H1 (cell line): Measurements from ENCODE around the gene RAB3C. TPM values are rescaled to one million over a fixed set of nuclear protein-coding genes. Genes with fewer than 3 reads are reported as not detected.

Experiments used
- CTCF ChIA-PET: fragments of 300-600 bp; sonication (Branson Sonifier 250); formaldehyde crosslinking; loops from one replicate; lab custom pipeline; 2021; ENCODE audit not compliant: partially characterized antibody; lab: Charles Lee
- POLR2A ChIA-PET: fragments of 300-600 bp; sonication (Branson Sonifier 250); formaldehyde crosslinking; loops from one replicate; lab custom pipeline; 2021; ENCODE audit warnings: inconsistent platforms; ENCODE audit not compliant: partially characterized antibody; lab: Charles Lee
- DNase-seq, 2 experiments: peaks; one replicate each; pipeline versions ENCODE4 v3.0.0 to v3.0.0-alpha.2; 2010 to 2022; ENCODE audit warnings: low spot score in 2 of 2, low read depth in 1 of 2, mixed read lengths in 1 of 2
- FAIRE-seq: peaks from 2 replicates; lab custom pipeline; 2011; peaks lifted over from hg19 to GRCh38; lab: Jason Lieb, UNC
- H2AFZ ChIP-seq: 2 replicates; pipeline ENCODE4 v1.8.1; 2012; ENCODE audit warnings: low read length, inconsistent platforms
- H2AK5ac ChIP-seq: 2 replicates; pipeline ENCODE4 v1.6.1; 2013; ENCODE audit warnings: low read depth, low read length
- H2BK120ac ChIP-seq: replicated peaks from 2 replicates; pipeline ENCODE3; 2013; ENCODE audit warnings: low read depth, low read length, inconsistent platforms
- H2BK12ac ChIP-seq: 2 replicates; pipeline ENCODE4 v1.6.1; 2013; ENCODE audit warnings: low read depth, low read length
- H2BK15ac ChIP-seq: 2 replicates; pipeline ENCODE4 v1.6.1; 2013; ENCODE audit warnings: low read length
- H2BK20ac ChIP-seq: 2 replicates; pipeline ENCODE4 v1.6.1; 2013; ENCODE audit warnings: low read length
- H2BK5ac ChIP-seq: 2 replicates; pipeline ENCODE4 v1.6.1; 2013; ENCODE audit warnings: low read depth, low read length
- H3K14ac ChIP-seq: 2 replicates; pipeline ENCODE4 v1.6.1; 2013; ENCODE audit warnings: inconsistent platforms; ENCODE audit not compliant: insufficient read length
- H3K18ac ChIP-seq: 2 replicates; pipeline ENCODE4 v1.6.1; 2013; ENCODE audit warnings: low read length; ENCODE audit errors: extremely low read depth
- H3K23ac ChIP-seq: 2 replicates; pipeline ENCODE4 v1.6.1; 2013; ENCODE audit warnings: inconsistent platforms; ENCODE audit not compliant: insufficient read length
- H3K23me2 ChIP-seq: 2 replicates; pipeline ENCODE4 v1.6.1; 2013; ENCODE audit warnings: low read depth, low read length
- H3K27ac ChIP-seq: 2 replicates; pipeline ENCODE4 v1.6.1; 2011; ENCODE audit warnings: low read depth, low read length, inconsistent platforms
- H3K27me3 ChIP-seq, 4 experiments: replicated peaks in 1 of 4; 1 replicate in 1 of 4; 2 replicates in 3 of 4; pipeline versions ENCODE4 v1.6.1 to v1.8.1; 2011 to 2013; ENCODE audit warnings: low read length in 3 of 4, mild to moderate bottlenecking in 3 of 4, inconsistent platforms in 2 of 4, mixed read lengths in 2 of 4, moderate library complexity in 1 of 4; ENCODE audit not compliant: control insufficient read depth in 3 of 4, insufficient read depth in 3 of 4; ENCODE audit errors: extremely low read depth in 1 of 4
- H3K36me3 ChIP-seq, 4 experiments: 2 replicates each; pipeline versions ENCODE4 v1.6.1 to v1.8.1; 2011 to 2013; ENCODE audit warnings: mild to moderate bottlenecking in 4 of 4, low read length in 3 of 4, moderate library complexity in 2 of 4, control low read depth in 1 of 4, inconsistent platforms in 1 of 4; ENCODE audit not compliant: insufficient read depth in 4 of 4, control insufficient read depth in 2 of 4
- H3K4ac ChIP-seq: replicated peaks from 2 replicates; pipeline ENCODE3; 2013; ENCODE audit warnings: low read length, low read depth, mixed read lengths, inconsistent platforms; ENCODE audit not compliant: insufficient read length
- H3K4me1 ChIP-seq, 4 experiments: replicated peaks in 1 of 4; 1 replicate in 1 of 4; 2 replicates in 3 of 4; pipeline versions ENCODE4 v1.6.1 to v1.8.1; 2011 to 2013; ENCODE audit warnings: low read length in 3 of 4, inconsistent platforms in 2 of 4, mixed read lengths in 1 of 4; ENCODE audit not compliant: insufficient read depth in 4 of 4, control insufficient read depth in 3 of 4
- H3K4me2 ChIP-seq, 2 experiments: 2 replicates each; pipeline versions ENCODE4 v1.6.1 to v1.8.1; 2011 to 2013; ENCODE audit warnings: low read depth in 2 of 2, low read length in 2 of 2, control low read depth in 1 of 2, inconsistent platforms in 1 of 2, mild to moderate bottlenecking in 1 of 2; ENCODE audit not compliant: insufficient read depth in 1 of 2
- H3K4me3 ChIP-seq, 4 experiments: fragments of 200-600, 300-600 bp in 1 of 4; sonication (generic), shearing (Covaris generic), sonication (Bioruptor Twin) in 1 of 4; 2 replicates each; pipeline versions ENCODE4 v1.5.1 to v1.8.1; 2011 to 2016; ENCODE audit warnings: low read length in 4 of 4, low read depth in 3 of 4, control low read depth in 2 of 4, inconsistent platforms in 2 of 4, mild to moderate bottlenecking in 2 of 4, mixed read lengths in 1 of 4, moderate library complexity in 1 of 4; ENCODE audit not compliant: insufficient read depth in 2 of 4; ENCODE audit errors: extremely low read depth in 1 of 4
- H3K56ac ChIP-seq: replicated peaks from 2 replicates; pipeline ENCODE3; 2013; ENCODE audit warnings: low read depth, mild to moderate bottlenecking, mixed read lengths, low read length, inconsistent platforms; ENCODE audit not compliant: insufficient read length
- H3K79me1 ChIP-seq: 2 replicates; pipeline ENCODE4 v1.6.1; 2013; ENCODE audit warnings: low read depth, low read length, control low read depth
- H3K79me2 ChIP-seq, 2 experiments: 2 replicates each; pipeline versions ENCODE4 v1.6.1 to v1.8.1; 2012 to 2013; ENCODE audit warnings: low read length in 2 of 2, mild to moderate bottlenecking in 2 of 2, inconsistent platforms in 1 of 2; ENCODE audit not compliant: insufficient read depth in 2 of 2, control insufficient read depth in 1 of 2
- H3K9ac ChIP-seq, 4 experiments: replicated peaks in 1 of 4; 1 replicate in 1 of 4; 2 replicates in 3 of 4; pipeline versions ENCODE4 v1.6.1 to v1.8.1; 2011 to 2013; ENCODE audit warnings: low read depth in 3 of 4, low read length in 3 of 4, control low read depth in 2 of 4, mild to moderate bottlenecking in 2 of 4, moderate library complexity in 2 of 4, inconsistent platforms in 1 of 4; ENCODE audit errors: extremely low read depth in 1 of 4
- H3K9me3 ChIP-seq, 2 experiments: 2 replicates each; pipeline versions ENCODE4 v1.6.1 to v1.8.1; 2012 to 2013; ENCODE audit warnings: mild to moderate bottlenecking in 2 of 2, moderate library complexity in 2 of 2, control low read depth in 1 of 2, inconsistent platforms in 1 of 2, low read depth in 1 of 2, low read length in 1 of 2, mixed read lengths in 1 of 2; ENCODE audit not compliant: insufficient read depth in 2 of 2
- H4K20me1 ChIP-seq, 2 experiments: replicated peaks in 1 of 2; 2 replicates each; pipeline versions ENCODE3 to v1.8.1; 2011 to 2013; ENCODE audit warnings: inconsistent platforms in 2 of 2, low read length in 2 of 2, mild to moderate bottlenecking in 1 of 2; ENCODE audit not compliant: insufficient read depth in 2 of 2, control insufficient read depth in 1 of 2
- H4K5ac ChIP-seq: 2 replicates; pipeline ENCODE4 v1.6.1; 2013; ENCODE audit warnings: low read length, low read depth, mixed read lengths, inconsistent platforms; ENCODE audit not compliant: insufficient read length
- H4K8ac ChIP-seq: 2 replicates; pipeline ENCODE4 v1.8.0; 2013; ENCODE audit warnings: mild to moderate bottlenecking, moderate library complexity, low read length, inconsistent platforms; ENCODE audit not compliant: insufficient read depth; ENCODE audit errors: extremely low read depth
- H4K91ac ChIP-seq: replicated peaks from 2 replicates; pipeline ENCODE3; 2013; ENCODE audit warnings: low read length, mixed read lengths, inconsistent platforms; ENCODE audit not compliant: insufficient read length
- ATF2 ChIP-seq: IDR thresholded peaks from 2 replicates; pipeline ENCODE4 v1.6.1; 2012; ENCODE audit warnings: low read length, inconsistent platforms
- EZH2 ChIP-seq: fragments of 200-600 bp; sonication (generic); IDR thresholded peaks from 2 replicates; pipeline ENCODE4 v1.7.1; 2012; ENCODE audit warnings: low read depth, mild to moderate bottlenecking, moderate library complexity, low read length, inconsistent platforms; ENCODE audit not compliant: severe bottlenecking
- MAX ChIP-seq: IDR thresholded peaks from 2 replicates; pipeline ENCODE4 v1.6.1; 2012; ENCODE audit warnings: inconsistent platforms
- POLR2A ChIP-seq, 2 experiments: IDR thresholded peaks; 1 replicate in 1 of 2; 2 replicates in 1 of 2; pipeline ENCODE4 v1.6.1; 2011; ENCODE audit warnings: low read depth in 2 of 2, low read length in 2 of 2, mild to moderate bottlenecking in 2 of 2; ENCODE audit errors: control extremely low read depth in 1 of 2
- SAP30 ChIP-seq: fragments of 300-600 bp; sonication (generic); IDR thresholded peaks from 2 replicates; pipeline ENCODE4 v1.7.1; 2012; ENCODE audit warnings: low read length, moderate library complexity, mild to moderate bottlenecking, inconsistent platforms; ENCODE audit not compliant: insufficient read depth, insufficient replicate concordance
- WGBS, 2 experiments: shearing (Covaris generic) in 1 of 2; methylation state at CpG; one replicate each; pipeline versions ENCODE4 v1.1.6 to v1.1.7; 2013 to 2015; ENCODE audit warnings: low lambda C conversion rate in 2 of 2, mixed read lengths in 2 of 2, inconsistent platforms in 1 of 2, low coverage in 1 of 2, missing lambda C conversion rate in 1 of 2; ENCODE audit not compliant: insufficient replicate concordance in 2 of 2, insufficient coverage in 1 of 2, insufficient read length in 1 of 2; ENCODE audit errors: extremely low coverage in 1 of 2, missing lambda C conversion rate in 1 of 2; 5-methylcytosine and 5-hydroxymethylcytosine counted together
- polyA plus RNA-seq, 7 experiments: library from polyadenylated mRNA; depleted of rRNA in 3 of 7; stranded (reverse) in 5 of 7; unstranded in 2 of 7; fragments of >200 nt in 5 of 7; fragments of 200-250 nt in 2 of 7; gene quantifications; 1 replicate in 5 of 7; 2 replicates in 1 of 7; 4 replicates in 1 of 7; pipeline versions ENCODE4 v1.2.1 to v1.2.3, GENCODE V29; 2011 to 2013; ENCODE audit warnings: missing spikeins in 2 of 7, mixed read lengths in 2 of 7
- total RNA-seq: library from RNA; stranded (reverse); fragmentation: NEBNext Ultra II Directional; extraction: Animal tissue kit (Norgen Biotek cat#: 25700); gene quantifications from 2 replicates; pipeline ENCODE4 v1.2.1, GENCODE V29; 2021

Gene RAB3C
- total and polyA plus RNA-seq, 2 of the 8 experiments (the other 6 are each of a cell fraction or from before 2014, with no cell fraction given), result 14.7 to 18.3 TPM

GRCh38 chr5:58775701-58776262 lies 192.9 kb downstream of the RAB3C start:
- no peak overlapping the region for H3K4me2 ChIP-seq
- no peak for FAIRE-seq

More at GRCh38 chr5:58775701-58776262, 192.9 kb downstream of the RAB3C start:
- Histone ChIP-seq H3K56ac (no peak overlapping the region), H3K9ac (no peak overlapping the region), H3K14ac (no peak overlapping the region), H3K23me2 (no peaks in the 10 kb centered on the region), H2BK15ac (no peak overlapping the region), H3K4me3 (no peak overlapping the region), H2BK12ac (no peak overlapping the region), H2BK5ac (no peak overlapping the region), H3K27me3 (no peaks in the 10 kb centered on the region), H3K4ac (no peak overlapping the region), H2BK120ac (no peak overlapping the region), H3K4me1 (no peaks in the 10 kb centered on the region), H3K23ac (no peak overlapping the region), H2AFZ (no peak overlapping the region), H3K79me1 (no peaks in the 10 kb centered on the region), H4K5ac (no peak overlapping the region), H2BK20ac (no peak overlapping the region), H4K20me1 (no peaks in the 10 kb centered on the region), H4K8ac (no peak overlapping the region), H3K36me3 (no peaks in the 10 kb centered on the region), H3K79me2 (no peaks in the 10 kb centered on the region), H3K9me3 (no peaks in the 10 kb centered on the region), H4K91ac (no peak overlapping the region), H2AK5ac (no peak overlapping the region), H3K18ac (no peak overlapping the region), H3K27ac (no peak overlapping the region)
- TF ChIP-seq SAP30 (no peak), POLR2A (IDR thresholded peaks at IDR 0.05; ENCODE audit: control extremely low read depth in 1 of 2, low read depth in 2 of 2, low read length in 2 of 2) (no peak), ATF2 (no peak), EZH2 (no peak), MAX (no peak)
- ChIA-PET CTCF (no interaction called here), POLR2A (no interaction called here)
- WGBS, 2 experiments, result 94% methylated on average over 2 of the region's 2 CpGs; no CpG with 5 or more reads in 1 of the 2 experiments
- no peak for DNase-seq
